ENCODE data around the gene BACE1-AS.
"Not testable (repeated sequence)": the region's sequence is repeated elsewhere in the genome, so short reads cannot be mapped to it uniquely, and the experiment has no call there.

BACE1-AS gene

GRCh38 chr11:117292616-117293015, 1.5 kb downstream of the BACE1-AS start:
- DNase-seq = no peak

DNA sequence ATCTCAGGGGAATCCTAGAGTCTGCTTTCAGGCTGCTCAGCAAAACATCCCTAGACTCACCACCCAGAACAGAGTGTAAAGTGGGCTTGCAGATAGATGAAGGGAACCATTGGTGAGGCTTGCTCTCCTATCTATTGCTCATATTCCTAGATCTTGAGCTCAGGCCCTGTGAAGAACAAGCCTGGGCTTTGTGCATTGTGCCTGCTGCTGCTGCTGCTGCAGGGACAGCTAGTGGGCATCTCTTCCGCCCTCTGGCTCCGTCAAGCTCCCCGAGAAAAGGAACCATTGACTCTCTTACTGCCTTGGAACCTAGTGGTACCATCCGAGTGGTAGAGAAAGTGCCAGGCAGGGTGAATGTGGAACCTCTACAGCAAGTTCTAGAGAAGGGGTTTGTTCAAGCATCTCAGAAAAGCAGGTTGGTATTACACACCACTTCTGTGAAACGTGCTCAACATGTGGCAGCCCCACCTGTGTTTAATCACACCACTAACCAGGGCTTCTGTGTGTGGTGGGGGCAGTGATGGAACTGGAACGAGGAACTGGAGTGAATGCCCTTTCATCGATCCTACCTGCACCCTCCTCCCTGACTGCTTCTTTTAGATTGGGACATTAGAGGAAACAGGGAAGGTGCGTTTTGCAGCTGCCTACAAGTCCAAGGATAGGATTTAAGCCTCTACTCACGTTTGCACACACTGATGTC, 4.4 kb downstream of the BACE1-AS start:
- DNase-seq = no peak

GRCh38 chr11:117296881-117297280, 5.7 kb downstream of the BACE1-AS start:
- DNase-seq = no peak

DNA sequence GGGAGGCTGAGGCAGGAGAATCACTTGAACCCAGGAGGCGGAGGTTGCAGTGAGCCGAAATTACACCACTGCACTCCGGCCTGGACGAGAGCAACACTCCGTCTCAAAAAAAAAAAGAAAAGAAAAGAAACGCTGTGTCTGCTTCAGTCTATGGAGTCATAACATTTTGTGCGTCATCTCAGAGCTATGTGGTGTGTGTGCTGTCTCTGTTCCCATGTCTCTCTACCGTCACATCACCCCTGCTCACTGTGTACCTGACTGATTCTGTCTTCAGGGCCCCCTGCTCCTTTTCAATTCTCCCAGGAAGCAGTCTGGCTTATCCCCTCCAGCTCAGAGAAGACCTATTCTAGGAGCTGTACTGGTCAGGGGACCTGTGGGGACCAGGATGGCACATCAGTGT, 7.0 kb downstream of the BACE1-AS start:
- DNase-seq = no peak

DNA sequence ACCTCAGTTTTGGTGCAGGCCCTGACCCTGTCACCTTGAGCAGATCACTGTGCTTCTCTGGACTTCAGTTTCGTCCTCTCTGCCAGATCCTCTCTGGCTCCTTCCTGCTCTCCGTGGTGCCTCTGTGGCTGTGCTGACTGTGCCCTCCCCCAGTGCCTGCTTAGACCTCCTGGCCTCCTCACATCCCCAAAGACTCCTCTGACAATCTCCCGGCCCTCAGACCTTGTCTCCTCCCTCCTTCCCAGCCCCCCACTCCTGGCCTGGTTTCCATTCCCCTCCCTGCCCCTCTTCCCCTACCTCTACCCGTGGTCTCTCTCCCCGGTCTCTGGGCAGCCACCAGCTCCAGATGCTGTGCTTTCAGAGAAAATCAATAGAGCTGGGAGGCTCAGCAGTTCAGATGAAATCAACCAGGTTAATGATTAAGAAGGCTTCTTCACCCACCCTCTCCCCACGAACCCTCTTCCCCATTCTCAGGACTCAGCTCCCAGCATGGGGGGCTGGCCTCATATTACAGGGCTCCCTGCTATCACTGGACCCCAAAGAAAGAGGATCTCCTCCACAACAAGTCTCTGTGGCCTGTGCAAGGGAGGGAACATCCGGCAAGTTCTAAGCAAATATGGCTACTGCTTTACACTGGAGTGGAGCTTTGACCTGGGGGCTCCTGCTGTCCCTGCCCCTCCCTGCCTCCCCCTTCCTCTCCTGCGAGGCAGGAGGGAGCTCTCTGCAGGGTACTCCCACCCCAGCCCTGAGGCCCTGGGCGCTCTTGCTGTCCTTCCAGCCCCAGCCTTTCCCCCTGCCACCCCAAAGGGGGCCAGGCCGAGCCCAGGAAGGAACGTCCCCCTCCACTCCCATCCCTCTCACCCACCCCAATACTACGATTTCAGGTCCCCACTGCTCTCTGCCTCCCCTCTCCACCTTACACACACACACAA, 8.5 kb downstream of the BACE1-AS start:
- no peak for DNase-seq

DNA sequence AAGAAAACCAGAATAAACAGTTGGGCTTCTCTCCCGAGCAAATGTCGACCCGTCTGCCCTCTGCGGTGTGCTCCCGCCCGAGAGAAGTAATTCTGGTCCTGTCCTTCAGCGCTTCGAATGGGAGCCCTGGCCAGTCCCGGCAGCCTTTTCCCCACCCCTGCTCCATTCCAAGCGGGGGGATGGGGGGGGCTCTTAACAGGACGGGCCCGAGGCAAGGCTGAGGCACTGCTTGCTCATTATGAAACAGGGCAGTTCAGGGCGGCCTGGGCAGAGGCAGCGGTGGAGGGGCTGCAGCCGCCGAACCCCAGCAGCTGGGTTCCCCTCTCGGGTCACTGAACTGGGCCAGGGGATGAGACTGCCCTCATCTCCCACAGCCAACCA, 9.1 kb downstream of the BACE1-AS start:
- DNase-seq = no peak

- DNase-seq = no peak
Observed at GRCh38 chr11:117300773-117301172, 9.6 kb downstream of the BACE1-AS start.

- no peak for DNase-seq
Observed at GRCh38 chr11:117302228-117302627, 11.1 kb downstream of the BACE1-AS start.

- DNase-seq = no peak
Observed at GRCh38 chr11:117303101-117303500, 12.0 kb downstream of the BACE1-AS start.

GRCh38 chr11:117303646-117304315, 12.6 kb downstream of the BACE1-AS start:
- DNase-seq = no peak

GRCh38 chr11:117305145-117305544, 14.0 kb downstream of the BACE1-AS start:
- DNase-seq = no peak

DNA sequence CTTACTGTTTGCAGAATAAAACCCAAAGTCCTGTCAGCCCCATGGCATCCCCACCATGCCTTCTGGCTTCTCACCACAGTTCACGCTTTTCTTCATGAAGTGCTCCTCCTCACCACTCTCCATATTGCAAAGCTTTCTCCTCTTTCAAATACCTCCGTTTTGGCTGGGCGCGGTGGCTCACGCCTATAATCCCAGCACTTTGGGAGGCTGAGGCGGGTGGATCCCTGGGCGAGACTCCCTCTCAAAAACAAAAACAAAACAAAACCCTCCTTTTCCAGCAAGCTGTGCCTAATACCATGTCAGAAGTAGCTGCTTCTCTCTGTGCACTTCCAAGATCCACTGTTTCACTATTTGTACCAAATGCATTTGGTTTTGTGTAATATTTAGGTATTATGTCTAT, 18.2 kb downstream of the BACE1-AS start:
- no peak for DNase-seq

- no peak for DNase-seq
Observed at GRCh38 chr11:117313091-117313490, 21.9 kb downstream of the BACE1-AS start.

DNA sequence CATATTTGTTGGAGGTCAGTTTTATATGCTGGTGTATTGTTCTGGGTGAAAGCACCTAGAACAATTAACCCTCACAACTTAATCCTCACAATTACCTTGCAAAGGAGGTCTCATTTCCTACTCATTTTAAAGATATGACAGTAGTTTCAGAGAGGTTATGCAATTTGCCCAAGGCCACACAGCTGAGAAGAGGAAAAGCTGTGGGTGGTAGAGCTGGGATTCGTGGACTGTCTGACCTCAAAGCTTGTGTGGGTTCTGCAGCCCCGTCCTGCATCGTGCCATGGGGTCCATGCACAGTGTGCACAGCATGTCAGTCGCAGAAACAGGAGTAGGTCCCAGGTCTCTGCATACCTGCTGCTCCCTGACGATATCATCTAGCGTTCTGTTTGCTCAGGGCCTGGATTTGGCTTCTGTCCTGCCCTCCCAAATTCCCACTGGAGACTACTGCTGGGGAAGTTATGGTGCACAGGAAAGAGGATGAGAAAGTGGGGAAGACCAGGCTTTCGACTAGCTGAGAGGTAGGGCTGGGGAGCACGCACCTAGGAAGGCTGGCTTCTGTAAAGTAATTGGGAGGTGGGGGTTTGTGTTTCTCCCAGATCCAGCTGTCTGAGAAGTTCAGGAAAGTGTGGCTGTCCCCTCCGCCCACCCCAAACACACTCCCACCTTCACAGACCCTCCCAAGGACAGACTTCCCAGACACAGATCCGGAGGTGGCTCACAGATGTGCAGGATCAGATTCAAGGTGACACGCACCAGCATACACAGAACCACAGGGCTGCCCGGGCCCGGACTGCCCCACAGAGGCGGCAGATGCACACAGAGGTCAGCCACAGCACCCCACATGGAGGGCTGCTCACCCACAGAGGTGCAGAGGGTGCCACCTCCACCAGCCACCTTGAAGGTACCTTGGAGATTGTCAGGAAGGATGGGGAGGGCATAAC, 23.0 kb downstream of the BACE1-AS start:
- no peak for DNase-seq

- DNase-seq = no peak
Observed at GRCh38 chr11:117314840-117315239, 23.7 kb downstream of the BACE1-AS start.

GRCh38 chr11:117315285-117316196, 24.4 kb downstream of the BACE1-AS start:
- no peak for DNase-seq

GRCh38 chr11:117316197-117316961, 25.2 kb downstream of the BACE1-AS start, which contains the start of gene BACE1:
TSS of gene BACE1 (minus strand) at chr11:117316256. CDS start at chr11:117315795, 461 bp downstream.
- no peak for DNase-seq

- no peak for DNase-seq
Observed at GRCh38 chr11:117318738-117319137, 27.6 kb downstream of the BACE1-AS start.

DNA sequence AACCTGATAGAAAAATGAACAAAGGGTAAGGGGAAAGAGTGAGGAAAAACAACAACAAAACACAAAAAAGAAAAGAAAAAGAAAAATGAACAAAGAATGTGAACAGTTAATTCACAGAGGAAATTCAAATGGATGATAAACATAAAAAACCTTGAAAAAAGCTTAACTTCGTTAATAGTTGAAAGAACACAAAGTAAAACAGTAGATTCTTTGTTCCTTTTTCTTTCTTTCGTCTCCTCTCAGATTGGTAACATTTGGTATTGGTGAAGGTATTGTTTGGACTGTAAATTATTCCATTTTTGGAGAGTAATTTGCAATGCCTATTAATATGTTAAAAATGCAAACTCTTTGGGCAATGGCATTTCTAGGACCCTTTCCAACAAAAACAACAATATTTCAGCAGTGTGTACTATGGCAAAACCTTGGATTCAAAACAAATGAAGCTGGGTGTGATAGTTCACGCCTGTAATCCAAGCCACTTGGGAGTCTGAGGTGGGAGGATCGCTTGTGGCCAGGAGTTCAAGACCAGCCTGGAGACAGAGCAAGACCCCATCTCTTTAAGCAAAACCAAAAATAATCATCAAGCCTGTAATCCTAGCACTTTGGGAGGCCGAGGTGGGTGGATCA, 28.2 kb downstream of the BACE1-AS start:
- DNase-seq = no peak

DNA sequence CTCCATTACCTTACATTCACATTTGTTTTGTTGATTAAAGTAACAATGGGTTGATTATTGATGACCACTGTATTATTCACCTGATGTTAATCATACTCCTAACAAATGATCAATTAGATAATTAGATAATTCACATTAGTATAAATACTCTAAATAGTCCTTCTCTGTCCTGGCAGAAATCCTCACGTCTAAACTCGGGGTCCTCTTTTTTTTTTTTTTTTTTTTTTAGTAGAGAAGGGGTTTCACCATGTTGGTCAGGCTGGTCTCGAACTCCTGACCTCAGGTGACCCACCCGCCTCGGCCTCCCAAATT, 36.1 kb downstream of the BACE1-AS start:
- not testable (repeated sequence) for DNase-seq
